Liver (tissue), 3 donors: ENCODE measurements around the gene NTM.

Source experiments
- TAF1 ChIP-seq: conservative IDR thresholded peaks from 2 replicates; pipeline ENCODE4 v1.6.1; 2016; ENCODE audit warnings: antibody characterized with exemption, mild to moderate bottlenecking
- TF ChIP-seq, protein P1 (sequence below): fragments of 150-350 bp; IDR thresholded peaks from 2 replicates; pipeline ENCODE4 v1.5.1; 2017; ENCODE audit warnings: improper control_type of control experiment, low read depth, low read length; ENCODE audit not compliant: missing input control
- donor health status: healthy.
- donor health status: healthy.

DNA sequence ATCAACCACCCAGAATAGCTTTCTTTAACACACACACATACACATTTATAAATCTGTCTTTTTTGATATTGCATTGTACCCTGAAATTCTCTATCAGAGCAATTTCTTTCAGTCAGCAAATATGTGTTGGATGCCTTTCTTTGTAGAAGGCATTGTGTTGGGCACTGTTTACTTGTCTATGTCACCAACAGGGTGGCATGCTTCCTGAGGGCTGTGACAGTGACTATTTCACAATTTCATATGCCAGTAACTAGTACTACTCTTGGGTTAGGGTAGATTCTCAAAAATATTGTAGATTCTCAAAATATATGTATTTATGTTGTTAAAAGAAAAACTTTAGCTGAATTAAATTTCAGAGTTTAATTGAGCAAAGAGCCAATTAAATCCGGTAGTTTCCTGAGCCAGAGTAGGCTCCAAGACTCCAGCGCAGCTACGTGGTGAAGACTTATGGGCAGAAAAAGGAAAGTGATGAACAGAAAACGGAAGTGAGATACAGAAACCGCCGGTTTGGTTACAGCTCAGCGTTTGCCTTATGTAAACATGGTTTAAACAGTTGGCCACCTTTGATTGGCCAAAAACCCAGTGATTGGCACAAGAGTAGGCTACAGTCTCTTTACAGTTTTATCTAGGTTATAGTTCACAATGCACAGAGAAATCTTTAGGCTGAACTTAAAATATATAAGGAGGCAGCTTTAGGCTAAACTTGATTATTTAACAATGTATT lies 723.3 kb downstream of the NTM start:
- TF ChIP-seq, protein P1, sequence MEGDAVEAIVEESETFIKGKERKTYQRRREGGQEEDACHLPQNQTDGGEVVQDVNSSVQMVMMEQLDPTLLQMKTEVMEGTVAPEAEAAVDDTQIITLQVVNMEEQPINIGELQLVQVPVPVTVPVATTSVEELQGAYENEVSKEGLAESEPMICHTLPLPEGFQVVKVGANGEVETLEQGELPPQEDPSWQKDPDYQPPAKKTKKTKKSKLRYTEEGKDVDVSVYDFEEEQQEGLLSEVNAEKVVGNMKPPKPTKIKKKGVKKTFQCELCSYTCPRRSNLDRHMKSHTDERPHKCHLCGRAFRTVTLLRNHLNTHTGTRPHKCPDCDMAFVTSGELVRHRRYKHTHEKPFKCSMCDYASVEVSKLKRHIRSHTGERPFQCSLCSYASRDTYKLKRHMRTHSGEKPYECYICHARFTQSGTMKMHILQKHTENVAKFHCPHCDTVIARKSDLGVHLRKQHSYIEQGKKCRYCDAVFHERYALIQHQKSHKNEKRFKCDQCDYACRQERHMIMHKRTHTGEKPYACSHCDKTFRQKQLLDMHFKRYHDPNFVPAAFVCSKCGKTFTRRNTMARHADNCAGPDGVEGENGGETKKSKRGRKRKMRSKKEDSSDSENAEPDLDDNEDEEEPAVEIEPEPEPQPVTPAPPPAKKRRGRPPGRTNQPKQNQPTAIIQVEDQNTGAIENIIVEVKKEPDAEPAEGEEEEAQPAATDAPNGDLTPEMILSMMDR, result no peak
- no peak for TF ChIP-seq TAF1
